ENCODE measurements around the gene KSR2.

DNA sequence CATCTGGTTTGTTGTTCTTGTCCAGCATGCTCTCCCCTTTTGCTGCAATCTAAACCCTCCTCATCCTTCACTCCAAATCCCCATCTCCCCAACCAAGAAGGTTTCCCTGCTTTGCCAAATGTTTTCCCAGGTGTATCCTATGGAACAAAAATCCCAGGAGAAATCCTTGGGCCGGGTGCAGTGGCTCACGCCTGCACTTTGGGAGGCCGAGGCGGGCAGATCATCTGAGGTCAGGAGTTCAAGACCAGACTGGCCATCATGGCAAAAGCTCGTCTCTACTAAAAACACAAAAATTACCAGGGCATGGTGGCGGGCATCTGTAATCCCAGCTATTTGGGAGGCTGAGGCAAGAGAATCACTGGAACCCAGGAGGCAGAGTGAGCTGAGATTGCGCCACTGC, 5.0 kb downstream of the KSR2 start:
- TF ChIP-seq RELA (IDR thresholded peaks at IDR 0.05; ENCODE audit: borderline replicate concordance, partially characterized antibody) (no peak), YY1 (IDR thresholded peaks at IDR 0.05; ENCODE audit: low read depth, low read length) (no peak), STAT3 (IDR thresholded peaks at IDR 0.05; ENCODE audit: low read depth, low read length) (no peak), PML (IDR thresholded peaks at IDR 0.05; ENCODE audit: low read length) (no peak), NR2C1 (IDR thresholded peaks at IDR 0.05) (no peak), MXI1 (IDR thresholded peaks at IDR 0.05; ENCODE audit: low read depth, low read length) (no peak), SIX5 (IDR thresholded peaks at IDR 0.05; ENCODE audit: low read depth, low read length, severe bottlenecking) (no peak)
- TF ChIP-seq, protein P1, sequence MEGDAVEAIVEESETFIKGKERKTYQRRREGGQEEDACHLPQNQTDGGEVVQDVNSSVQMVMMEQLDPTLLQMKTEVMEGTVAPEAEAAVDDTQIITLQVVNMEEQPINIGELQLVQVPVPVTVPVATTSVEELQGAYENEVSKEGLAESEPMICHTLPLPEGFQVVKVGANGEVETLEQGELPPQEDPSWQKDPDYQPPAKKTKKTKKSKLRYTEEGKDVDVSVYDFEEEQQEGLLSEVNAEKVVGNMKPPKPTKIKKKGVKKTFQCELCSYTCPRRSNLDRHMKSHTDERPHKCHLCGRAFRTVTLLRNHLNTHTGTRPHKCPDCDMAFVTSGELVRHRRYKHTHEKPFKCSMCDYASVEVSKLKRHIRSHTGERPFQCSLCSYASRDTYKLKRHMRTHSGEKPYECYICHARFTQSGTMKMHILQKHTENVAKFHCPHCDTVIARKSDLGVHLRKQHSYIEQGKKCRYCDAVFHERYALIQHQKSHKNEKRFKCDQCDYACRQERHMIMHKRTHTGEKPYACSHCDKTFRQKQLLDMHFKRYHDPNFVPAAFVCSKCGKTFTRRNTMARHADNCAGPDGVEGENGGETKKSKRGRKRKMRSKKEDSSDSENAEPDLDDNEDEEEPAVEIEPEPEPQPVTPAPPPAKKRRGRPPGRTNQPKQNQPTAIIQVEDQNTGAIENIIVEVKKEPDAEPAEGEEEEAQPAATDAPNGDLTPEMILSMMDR (IDR thresholded peaks at IDR 0.05 in 2 of 3, conservative IDR thresholded peaks at IDR 0.05 in 1 of 3; ENCODE audit: control insufficient read depth in 2 of 3, extremely low read depth in 1 of 3, insufficient read depth in 1 of 3, low read depth in 3 of 3, low read length in 3 of 3), result no peak
- TF ChIP-seq, protein P2, sequence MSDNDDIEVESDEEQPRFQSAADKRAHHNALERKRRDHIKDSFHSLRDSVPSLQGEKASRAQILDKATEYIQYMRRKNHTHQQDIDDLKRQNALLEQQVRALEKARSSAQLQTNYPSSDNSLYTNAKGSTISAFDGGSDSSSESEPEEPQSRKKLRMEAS (IDR thresholded peaks at IDR 0.05; ENCODE audit: low read depth, low read length), result no peak

Measured in GM12878 (cell line).